ENCODE results near the gene SMAD6. TPM values are rescaled to one million over a fixed set of nuclear protein-coding genes. Genes with fewer than 3 reads are reported as not detected.
A peak's percentile ranks its signal among the peaks of the same experiment; 100 is the strongest.

The SMAD6 gene
- total and polyA plus RNA-seq, 9 of the 15 experiments (the other 6 are each of a cell fraction or from before 2014, with no cell fraction given), result 0.10 to 15.5 (median 3.7) TPM

DNA sequence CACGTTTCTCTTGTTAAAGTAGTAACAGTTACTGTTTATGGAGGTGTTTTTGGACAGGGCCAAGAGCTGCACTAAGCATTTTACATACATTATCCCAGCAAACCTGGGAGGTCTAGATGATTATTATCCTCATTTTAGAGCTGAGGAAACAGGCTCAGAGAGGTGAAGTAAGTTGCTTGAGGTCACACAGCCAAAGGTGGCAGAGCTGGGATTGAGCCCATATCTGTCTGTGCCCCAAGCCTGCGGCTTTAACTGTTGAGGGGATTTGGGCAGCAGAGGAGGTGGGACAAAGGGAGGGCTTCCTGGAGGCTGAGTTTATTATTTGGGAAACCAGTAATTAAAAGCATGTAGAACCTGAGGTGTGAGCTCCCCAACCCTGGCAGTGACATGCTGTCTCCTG is 9.2 kb downstream of the SMAD6 start:
- 0 out of 4 replicates have a peak, but pooled peaks of 1 of the 2 experiments have one; percentile 6 for TF ChIP-seq RCOR1 (IDR thresholded peaks at IDR 0.05; ENCODE audit: borderline replicate concordance in 1 of 2, low read depth in 2 of 2, low read length in 2 of 2)
- no peak for TF ChIP-seq RNF2 (IDR thresholded peaks at IDR 0.05)
- peak; percentile 88 for TF ChIP-seq BCOR (IDR thresholded peaks at IDR 0.05)
- TF ChIP-seq ZFP36 (IDR thresholded peaks at IDR 0.05; ENCODE audit: low read depth, low read length, partially characterized antibody), result peak; percentile 66
- TF ChIP-seq, protein P1, sequence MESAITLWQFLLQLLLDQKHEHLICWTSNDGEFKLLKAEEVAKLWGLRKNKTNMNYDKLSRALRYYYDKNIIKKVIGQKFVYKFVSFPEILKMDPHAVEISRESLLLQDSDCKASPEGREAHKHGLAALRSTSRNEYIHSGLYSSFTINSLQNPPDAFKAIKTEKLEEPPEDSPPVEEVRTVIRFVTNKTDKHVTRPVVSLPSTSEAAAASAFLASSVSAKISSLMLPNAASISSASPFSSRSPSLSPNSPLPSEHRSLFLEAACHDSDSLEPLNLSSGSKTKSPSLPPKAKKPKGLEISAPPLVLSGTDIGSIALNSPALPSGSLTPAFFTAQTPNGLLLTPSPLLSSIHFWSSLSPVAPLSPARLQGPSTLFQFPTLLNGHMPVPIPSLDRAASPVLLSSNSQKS (CRISPR knock-in tag; IDR thresholded peaks at IDR 0.05), result no peak
- TF ChIP-seq KDM1A (IDR thresholded peaks at IDR 0.05), result peak; percentile 52 to 55; a peak in 3 of 4 replicates
- peak; percentile 80 for TF ChIP-seq RBM25 (IDR thresholded peaks at IDR 0.05; ENCODE audit: low read depth, low read length, severe bottlenecking)
- ChIA-PET CTCF (ENCODE audit: low intra/inter-chr PET ratio) (no interaction called here), POLR2A (interaction anchor here (0.6 to 1.3 kb wide), 3 partner anchors 8 to 85 kb away, joined by 3 to 4 read pairs (median 3); no protein-coding TSS in a partner anchor)
- Histone ChIP-seq H2AFZ (ENCODE audit: low read depth, low read length) (no peak overlapping the region), H3K9me1 (ENCODE audit: control insufficient read depth, insufficient read depth, low read length) (no peaks in the 10 kb centered on the region), H4K20me1 (replicated peaks; ENCODE audit: control insufficient read depth, insufficient read depth, low read length) (peaks cover 7% of the 10 kb centered on the region), H3K79me2 (ENCODE audit: control insufficient read depth, insufficient read depth, low read length) (peaks cover 21% of the 10 kb centered on the region; the same call in 2 of the 3 replicates), H3K27me3 (ENCODE audit: control insufficient read depth in 2 of 2, insufficient read depth in 2 of 2, low read length in 2 of 2) (no peaks in the 10 kb centered on the region), H3K4me2 (ENCODE audit: insufficient read depth, low read length) (no peak overlapping the region), H3K27ac (ENCODE audit: extremely low read depth, low read depth, low read length) (no peak overlapping the region), H3K9me3 (replicated peaks; ENCODE audit: control insufficient read depth, insufficient read depth, low read depth, low read length) (no peaks in the 10 kb centered on the region), H3K36me3 (ENCODE audit: control insufficient read depth, insufficient read depth, low read length) (peaks cover 44% of the 10 kb centered on the region; the same call in 2 of the 3 replicates), H3K4me1 (replicated peaks in 1 of 2; ENCODE audit: control insufficient read depth in 2 of 2, insufficient read depth in 2 of 2, low read length in 2 of 2) (peaks cover 4 to 18% of the 10 kb centered on the region in 2 experiments; a peak in 3 of 5 replicates), H3K9ac (ENCODE audit: insufficient read depth in 1 of 2, low read depth in 2 of 2, low read length in 2 of 2) (peak overlapping the region in 1 of 2 experiments; percentile 74; a peak in 1 of 4 replicates), H3K4me3 (no peak overlapping the region)
- no peak for ATAC-seq
- BruUV-seq (replicated peaks), result no TSS peak
- DNase-seq (ENCODE audit: extremely low read depth in 1 of 4, low spot score in 3 of 4), result no peak
- FAIRE-seq, result peak; percentile 6
- in situ Hi-C loops (cut with MboI), result no loop called here
- 44% methylated on average over 2 of the region's 2 CpGs for WGBS (ENCODE audit: insufficient coverage, low coverage, missing lambda C conversion rate)
- intact Hi-C loops (cut with micrococcal nuclease), result no loop called here

Measured in K562 (cell line).